Activated CD4-positive, alpha-beta T cell treated with anti-CD3 and anti-CD28 coated beads, Interleukin-2, amount 10 ng/mL, durations not matched to agents 24 days and 14 days (primary cell): Measurements from ENCODE around the gene B3GALT6. TPM values are rescaled to one million over a fixed set of nuclear protein-coding genes. Genes with fewer than 3 reads are reported as not detected.

Experiments used
- total RNA-seq: library from RNA; stranded (reverse); gene quantifications from 2 replicates; pipeline ENCODE4 v1.2.3, GENCODE V29; 2022

The B3GALT6 gene
- total RNA-seq, 1 donor from 2014 or later, result 42.5 TPM

Other genes starting within 250 kb of the B3GALT6 start
- gene HES4, start 232.1 kb upstream of the B3GALT6 start, total RNA-seq, result 2.8 and 5.0 TPM in 2 replicates
- gene ISG15, start 218.7 kb upstream of the B3GALT6 start, total RNA-seq, result 43.3 and 45.5 TPM in 2 replicates
- 29.6 and 35.8 TPM in 2 replicates for gene AGRN, start 212.1 kb upstream of the B3GALT6 start, total RNA-seq
- gene RNF223, start 157.9 kb upstream of the B3GALT6 start, total RNA-seq, result not detected in 2 replicates
- 24.5 and 28.0 TPM in 2 replicates for gene C1orf159, start 116.1 kb upstream of the B3GALT6 start, total RNA-seq
- gene TTLL10, start 58.4 kb upstream of the B3GALT6 start, total RNA-seq, result not detected in 2 replicates
- 250 and 254 TPM in 2 replicates for gene TNFRSF18, start 25.6 kb upstream of the B3GALT6 start, total RNA-seq
- 692 and 702 TPM in 2 replicates for gene TNFRSF4, start 18.1 kb upstream of the B3GALT6 start, total RNA-seq
- gene SDF4, start 236 bp upstream of the B3GALT6 start, total RNA-seq, result 175 and 194 TPM in 2 replicates
- gene C1QTNF12, start 14.5 kb downstream of the B3GALT6 start, total RNA-seq, result 1.3 and 2.8 TPM in 2 replicates
- 86.9 and 87.3 TPM in 2 replicates for gene UBE2J2, start 41.6 kb downstream of the B3GALT6 start, total RNA-seq
- gene SCNN1D, start 48.2 kb downstream of the B3GALT6 start, total RNA-seq, result 3.1 and 3.2 TPM in 2 replicates
- gene ACAP3, start 75.7 kb downstream of the B3GALT6 start, total RNA-seq, result 54.1 and 55.7 TPM in 2 replicates
- gene PUSL1, start 76.4 kb downstream of the B3GALT6 start, total RNA-seq, result 33.4 and 35.2 TPM in 2 replicates
- gene INTS11, start 92.4 kb downstream of the B3GALT6 start, total RNA-seq, result 145 TPM in 2 replicates
- 11.5 and 12.3 TPM in 2 replicates for gene CPTP, start 92.6 kb downstream of the B3GALT6 start, total RNA-seq
- 0.28 and 0.38 TPM in 2 replicates for gene TAS1R3, start 99.0 kb downstream of the B3GALT6 start, total RNA-seq
- 63.2 and 65.9 TPM in 2 replicates for gene DVL1, start 117.2 kb downstream of the B3GALT6 start, total RNA-seq
- gene MXRA8, start 126.3 kb downstream of the B3GALT6 start, total RNA-seq, result 0.24 and 0.75 TPM in 2 replicates
- 142 and 146 TPM in 2 replicates for gene AURKAIP1, start 143.0 kb downstream of the B3GALT6 start, total RNA-seq
- 144 and 146 TPM in 2 replicates for gene CCNL2, start 167.1 kb downstream of the B3GALT6 start, total RNA-seq
- gene MRPL20, start 175.1 kb downstream of the B3GALT6 start, total RNA-seq, result 187 and 194 TPM in 2 replicates
- not detected in 2 replicates for gene ANKRD65, start 189.0 kb downstream of the B3GALT6 start, total RNA-seq
- gene VWA1, start 203.5 kb downstream of the B3GALT6 start, total RNA-seq, result 4.9 and 5.2 TPM in 2 replicates
- gene ATAD3C, start 217.5 kb downstream of the B3GALT6 start, total RNA-seq, result 0.40 and 0.75 TPM in 2 replicates
- 98.0 and 98.5 TPM in 2 replicates for gene ATAD3B, start 239.5 kb downstream of the B3GALT6 start, total RNA-seq